ENCODE results near the gene CARS2.

CARS2 gene

DNA sequence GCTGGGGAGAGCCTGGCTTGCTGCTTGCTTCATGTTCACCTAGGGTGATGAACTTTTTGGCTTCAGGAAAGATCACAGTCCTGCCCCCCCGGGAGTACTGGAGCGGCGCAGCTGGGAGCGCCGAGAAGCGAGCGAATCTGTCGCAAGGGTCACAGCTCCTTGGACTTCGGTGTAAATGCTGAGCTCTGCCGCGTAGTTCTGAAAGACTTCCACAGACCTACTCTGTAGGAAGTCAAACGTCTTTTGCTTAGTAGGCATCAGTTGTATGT is 10.3 kb upstream of the CARS2 start (continued):
- TF ChIP-seq ZNF391 (tag by site-specific recombination; IDR thresholded peaks at IDR 0.05; ENCODE audit: borderline replicate concordance, low read depth): no peak
- TF ChIP-seq ZNF843 (tag by site-specific recombination; IDR thresholded peaks at IDR 0.05): no peak
- TF ChIP-seq ZNF654 (tag by site-specific recombination; IDR thresholded peaks at IDR 0.05; ENCODE audit: low read depth): no peak
- no peak for TF ChIP-seq ZNF768 (tag by site-specific recombination; IDR thresholded peaks at IDR 0.05)
- no peak for TF ChIP-seq ZNF214 (tag by site-specific recombination; IDR thresholded peaks at IDR 0.05; ENCODE audit: borderline replicate concordance)
- TF ChIP-seq HOXD13 (CRISPR knock-in tag; IDR thresholded peaks at IDR 0.05; ENCODE audit: borderline replicate concordance): no peak
- TF ChIP-seq ZNF626 (tag by site-specific recombination; IDR thresholded peaks at IDR 0.05): no peak
- TF ChIP-seq, protein P1, sequence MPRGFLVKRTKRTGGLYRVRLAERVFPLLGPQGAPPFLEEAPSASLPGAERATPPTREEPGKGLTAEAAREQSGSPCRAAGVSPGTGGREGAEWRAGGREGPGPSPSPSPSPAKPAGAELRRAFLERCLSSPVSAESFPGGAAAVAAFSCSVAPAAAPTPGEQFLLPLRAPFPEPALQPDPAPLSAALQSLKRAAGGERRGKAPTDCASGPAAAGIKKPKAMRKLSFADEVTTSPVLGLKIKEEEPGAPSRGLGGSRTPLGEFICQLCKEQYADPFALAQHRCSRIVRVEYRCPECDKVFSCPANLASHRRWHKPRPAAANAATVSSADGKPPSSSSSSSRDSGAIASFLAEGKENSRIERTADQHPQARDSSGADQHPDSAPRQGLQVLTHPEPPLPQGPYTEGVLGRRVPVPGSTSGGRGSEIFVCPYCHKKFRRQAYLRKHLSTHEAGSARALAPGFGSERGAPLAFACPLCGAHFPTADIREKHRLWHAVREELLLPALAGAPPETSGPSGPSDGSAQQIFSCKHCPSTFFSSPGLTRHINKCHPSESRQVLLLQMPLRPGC (tag by site-specific recombination; IDR thresholded peaks at IDR 0.05): no peak
- no peak for TF ChIP-seq ZNF223 (tag by site-specific recombination; IDR thresholded peaks at IDR 0.05)
- TF ChIP-seq GLIS1 (tag by site-specific recombination; IDR thresholded peaks at IDR 0.05): 0 out of 2 replicates have a peak, but pooled peaks have one; percentile 20
- no peak for TF ChIP-seq PRDM1 (tag by site-specific recombination; IDR thresholded peaks at IDR 0.05)
- no peak for TF ChIP-seq ZNF585B (tag by site-specific recombination; IDR thresholded peaks at IDR 0.05)
- TF ChIP-seq PBX3 (CRISPR knock-in tag; IDR thresholded peaks at IDR 0.05): no peak
- peak; percentile 80 for TF ChIP-seq ZBTB17 (tag by site-specific recombination; IDR thresholded peaks at IDR 0.05)
- TF ChIP-seq AEBP2 (tag by site-specific recombination; IDR thresholded peaks at IDR 0.05; ENCODE audit: borderline replicate concordance): no peak
- TF ChIP-seq ZNF2 (tag by site-specific recombination; IDR thresholded peaks at IDR 0.05): peak; percentile 2; the same call in 1 of the 2 replicates
- TF ChIP-seq, protein P2, sequence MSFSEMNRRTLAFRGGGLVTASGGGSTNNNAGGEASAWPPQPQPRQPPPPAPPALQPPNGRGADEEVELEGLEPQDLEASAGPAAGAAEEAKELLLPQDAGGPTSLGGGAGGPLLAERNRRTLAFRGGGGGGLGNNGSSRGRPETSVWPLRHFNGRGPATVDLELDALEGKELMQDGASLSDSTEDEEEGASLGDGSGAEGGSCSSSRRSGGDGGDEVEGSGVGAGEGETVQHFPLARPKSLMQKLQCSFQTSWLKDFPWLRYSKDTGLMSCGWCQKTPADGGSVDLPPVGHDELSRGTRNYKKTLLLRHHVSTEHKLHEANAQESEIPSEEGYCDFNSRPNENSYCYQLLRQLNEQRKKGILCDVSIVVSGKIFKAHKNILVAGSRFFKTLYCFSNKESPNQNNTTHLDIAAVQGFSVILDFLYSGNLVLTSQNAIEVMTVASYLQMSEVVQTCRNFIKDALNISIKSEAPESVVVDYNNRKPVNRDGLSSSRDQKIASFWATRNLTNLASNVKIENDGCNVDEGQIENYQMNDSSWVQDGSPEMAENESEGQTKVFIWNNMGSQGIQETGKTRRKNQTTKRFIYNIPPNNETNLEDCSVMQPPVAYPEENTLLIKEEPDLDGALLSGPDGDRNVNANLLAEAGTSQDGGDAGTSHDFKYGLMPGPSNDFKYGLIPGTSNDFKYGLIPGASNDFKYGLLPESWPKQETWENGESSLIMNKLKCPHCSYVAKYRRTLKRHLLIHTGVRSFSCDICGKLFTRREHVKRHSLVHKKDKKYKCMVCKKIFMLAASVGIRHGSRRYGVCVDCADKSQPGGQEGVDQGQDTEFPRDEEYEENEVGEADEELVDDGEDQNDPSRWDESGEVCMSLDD (tag by site-specific recombination; IDR thresholded peaks at IDR 0.05): no peak
- TF ChIP-seq ZNF169 (tag by site-specific recombination; IDR thresholded peaks at IDR 0.05): no peak
- TF ChIP-seq ZNF501 (tag by site-specific recombination; IDR thresholded peaks at IDR 0.05): no peak
- no peak for TF ChIP-seq ZNF19 (tag by site-specific recombination; IDR thresholded peaks at IDR 0.05; ENCODE audit: low read depth)
- TF ChIP-seq, protein P3, sequence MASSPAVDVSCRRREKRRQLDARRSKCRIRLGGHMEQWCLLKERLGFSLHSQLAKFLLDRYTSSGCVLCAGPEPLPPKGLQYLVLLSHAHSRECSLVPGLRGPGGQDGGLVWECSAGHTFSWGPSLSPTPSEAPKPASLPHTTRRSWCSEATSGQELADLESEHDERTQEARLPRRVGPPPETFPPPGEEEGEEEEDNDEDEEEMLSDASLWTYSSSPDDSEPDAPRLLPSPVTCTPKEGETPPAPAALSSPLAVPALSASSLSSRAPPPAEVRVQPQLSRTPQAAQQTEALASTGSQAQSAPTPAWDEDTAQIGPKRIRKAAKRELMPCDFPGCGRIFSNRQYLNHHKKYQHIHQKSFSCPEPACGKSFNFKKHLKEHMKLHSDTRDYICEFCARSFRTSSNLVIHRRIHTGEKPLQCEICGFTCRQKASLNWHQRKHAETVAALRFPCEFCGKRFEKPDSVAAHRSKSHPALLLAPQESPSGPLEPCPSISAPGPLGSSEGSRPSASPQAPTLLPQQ (tag by site-specific recombination; IDR thresholded peaks at IDR 0.05): no peak
- TF ChIP-seq SCRT1 (tag by site-specific recombination; IDR thresholded peaks at IDR 0.05; ENCODE audit: borderline replicate concordance): no peak
- TF ChIP-seq, protein P4, sequence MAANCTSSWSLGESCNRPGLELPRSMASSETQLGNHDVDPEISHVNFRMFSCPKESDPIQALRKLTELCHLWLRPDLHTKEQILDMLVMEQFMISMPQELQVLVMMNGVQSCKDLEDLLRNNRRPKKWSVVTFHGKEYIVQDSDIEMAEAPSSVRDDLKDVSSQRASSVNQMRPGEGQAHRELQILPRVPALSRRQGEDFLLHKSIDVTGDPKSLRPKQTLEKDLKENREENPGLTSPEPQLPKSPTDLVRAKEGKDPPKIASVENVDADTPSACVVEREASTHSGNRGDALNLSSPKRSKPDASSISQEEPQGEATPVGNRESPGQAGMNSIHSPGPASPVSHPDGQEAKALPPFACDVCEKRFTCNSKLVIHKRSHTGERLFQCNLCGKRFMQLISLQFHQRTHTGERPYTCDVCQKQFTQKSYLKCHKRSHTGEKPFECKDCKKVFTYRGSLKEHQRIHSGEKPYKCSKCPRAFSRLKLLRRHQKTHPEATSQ (tag by site-specific recombination; IDR thresholded peaks at IDR 0.05): no peak
- no peak for TF ChIP-seq ZNF785 (tag by site-specific recombination; IDR thresholded peaks at IDR 0.05)
- TF ChIP-seq ZIC2 (tag by site-specific recombination; IDR thresholded peaks at IDR 0.05): 0 out of 2 replicates have a peak, but pooled peaks have one; percentile 17

Data from HEK293 (cell line).